Spleen (tissue), 7 donors: ENCODE measurements around the gene RPL3.

Experiments
- POLR2A ChIP-seq, 3 donors: fragments of 450-650 bp; IDR thresholded peaks; one replicate each; pipeline ENCODE4 v1.5.1; 2017; ENCODE audit warnings: antibody characterized with exemption in 3 of 3, mild to moderate bottlenecking in 1 of 3
- TF ChIP-seq, protein P1 (sequence below), 11 experiments: fragments of 200-600 bp in 7 of 11; fragments of 450-650 bp in 4 of 11; sonication (generic) in 4 of 11; IDR thresholded peaks in 8 of 11; conservative IDR thresholded peaks in 3 of 11; 1 replicate in 7 of 11; 2 replicates in 4 of 11; pipeline versions ENCODE4 v1.4.0 to v1.8.0; 2016 to 2021; ENCODE audit warnings: antibody characterized with exemption in 11 of 11, inconsistent platforms in 4 of 11, mild to moderate bottlenecking in 1 of 11
- donor health status: DM: no; HTN: no; CAD: no; lungs with moderate emphysema.
- donor health status: DM: no; HTN: no; CAD: no.
- donor health status: DM: no; HTN: no; CAD: no.

DNA sequence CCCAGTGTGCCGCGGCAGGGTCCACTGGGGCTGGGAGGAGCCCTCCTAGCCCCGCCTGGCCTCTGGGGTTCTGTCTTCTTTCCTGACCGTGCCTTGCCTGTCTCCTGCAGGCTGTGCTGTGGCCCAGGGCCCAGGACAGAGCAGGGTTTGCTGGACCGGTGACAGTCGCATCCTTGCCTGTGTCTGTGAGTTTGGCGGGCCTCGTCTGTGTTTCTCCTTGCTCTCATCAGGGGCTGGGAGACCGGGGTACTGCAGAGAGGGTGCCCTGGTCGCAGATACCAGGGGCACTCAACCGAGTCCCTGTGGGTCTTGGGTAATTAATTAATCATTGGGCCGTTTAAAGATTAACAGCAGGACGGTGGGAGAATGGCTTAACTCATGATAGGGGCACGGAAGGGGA, 29.9 kb downstream of the RPL3 start:
- TF ChIP-seq, protein P1, sequence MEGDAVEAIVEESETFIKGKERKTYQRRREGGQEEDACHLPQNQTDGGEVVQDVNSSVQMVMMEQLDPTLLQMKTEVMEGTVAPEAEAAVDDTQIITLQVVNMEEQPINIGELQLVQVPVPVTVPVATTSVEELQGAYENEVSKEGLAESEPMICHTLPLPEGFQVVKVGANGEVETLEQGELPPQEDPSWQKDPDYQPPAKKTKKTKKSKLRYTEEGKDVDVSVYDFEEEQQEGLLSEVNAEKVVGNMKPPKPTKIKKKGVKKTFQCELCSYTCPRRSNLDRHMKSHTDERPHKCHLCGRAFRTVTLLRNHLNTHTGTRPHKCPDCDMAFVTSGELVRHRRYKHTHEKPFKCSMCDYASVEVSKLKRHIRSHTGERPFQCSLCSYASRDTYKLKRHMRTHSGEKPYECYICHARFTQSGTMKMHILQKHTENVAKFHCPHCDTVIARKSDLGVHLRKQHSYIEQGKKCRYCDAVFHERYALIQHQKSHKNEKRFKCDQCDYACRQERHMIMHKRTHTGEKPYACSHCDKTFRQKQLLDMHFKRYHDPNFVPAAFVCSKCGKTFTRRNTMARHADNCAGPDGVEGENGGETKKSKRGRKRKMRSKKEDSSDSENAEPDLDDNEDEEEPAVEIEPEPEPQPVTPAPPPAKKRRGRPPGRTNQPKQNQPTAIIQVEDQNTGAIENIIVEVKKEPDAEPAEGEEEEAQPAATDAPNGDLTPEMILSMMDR (IDR thresholded peaks at IDR 0.05 in 8 of 11, conservative IDR thresholded peaks at IDR 0.05 in 3 of 11): no peak
- no peak for TF ChIP-seq POLR2A (IDR thresholded peaks at IDR 0.05)
